Stomach (tissue), 9 donors: Measurements from ENCODE around the gene TCF7L1. TPM values are rescaled to one million over a fixed set of nuclear protein-coding genes. Genes with fewer than 3 reads are reported as not detected.

ENCODE experiments used
- DNase-seq, 2 donors: peaks; one replicate each; pipeline versions ENCODE4 v3.0.0 to v3.0.0-alpha.2; 2013 to 2019
- H3K27ac ChIP-seq, 5 donors: fragments of 200-600 bp in 4 of 5; sonication (generic) in 4 of 5; one replicate each; pipeline ENCODE4 v1.5.1; 2013 to 2019; ENCODE audit warnings: mild to moderate bottlenecking in 1 of 5, moderate library complexity in 1 of 5
- H3K27me3 ChIP-seq, 3 donors: fragments of 200-600 bp; sonication (generic); one replicate each; pipeline ENCODE4 v1.5.1; 2017 to 2019; ENCODE audit warnings: mixed run types in 1 of 3
- H3K36me3 ChIP-seq, 4 donors: fragments of 200-600 bp; sonication (generic); 1 replicate in 3 of 4; 2 replicates in 1 of 4; pipeline ENCODE4 v1.5.1; 2016 to 2019
- H3K4me1 ChIP-seq, 4 donors: fragments of 200-600 bp; sonication (generic); one replicate each; pipeline ENCODE4 v1.5.1; 2016 to 2019
- H3K4me3 ChIP-seq, 4 donors: fragments of 200-600 bp; sonication (generic) in 3 of 4; one replicate each; pipeline ENCODE4 v1.5.1; 2016 to 2019; ENCODE audit warnings: mild to moderate bottlenecking in 1 of 4
- H3K9me3 ChIP-seq, 4 donors: fragments of 200-600 bp; sonication (generic); one replicate each; pipeline ENCODE4 v1.5.1; 2016 to 2019
- EP300 ChIP-seq: sonication (generic); formaldehyde crosslinking; IDR thresholded peaks from one replicate; pipeline ENCODE4 v1.6.1; 2017; ENCODE audit warnings: antibody characterized with exemption
- POLR2A ChIP-seq, 4 donors: fragments of 450-650 bp; IDR thresholded peaks; one replicate each; pipeline ENCODE4 v1.6.1; 2016; ENCODE audit warnings: antibody characterized with exemption in 4 of 4, control low read depth in 2 of 4, mild to moderate bottlenecking in 1 of 4, moderate library complexity in 1 of 4
- POLR2AphosphoS5 ChIP-seq, 3 donors: sonication (generic); formaldehyde crosslinking; IDR thresholded peaks; one replicate each; pipeline ENCODE4 v1.6.1; 2016; ENCODE audit warnings: antibody characterized with exemption in 3 of 3
- WGBS, 5 donors: extraction: QIAGEN DNeasy Blood & Tissue Kit in 3 of 5; methylation state at CpG; one replicate each; pipeline versions ENCODE4 v1.1.5 to v1.1.7; 2013 to 2018; 5-methylcytosine and 5-hydroxymethylcytosine counted together
- intact Hi-C: fragments of 100-400 bp; cut with DNase I; formaldehyde crosslinking; loops from one replicate; pipeline ENCODE4 v1.15.1; 2023; ENCODE audit warnings: low total_unique reads
- polyA plus RNA-seq, 3 donors: library from polyadenylated mRNA; stranded (reverse); fragments of 200-250 nt; gene quantifications; one replicate each; pipeline ENCODE4 v1.2.3, GENCODE V29; 2013
- total RNA-seq, 5 donors: library from RNA; depleted of rRNA; stranded (reverse); fragments of >200 nt; gene quantifications; one replicate each; pipeline versions ENCODE4 v1.1.0 to v1.2.3, GENCODE V29; 2014 to 2016
- TF ChIP-seq, protein P1 (sequence below), 7 experiments: fragments of 450-650 bp in 4 of 7; fragments of 200-600 bp in 3 of 7; sonication (generic) in 3 of 7; IDR thresholded peaks; one replicate each; pipeline ENCODE4 v1.5.1; 2016 to 2019; ENCODE audit warnings: antibody characterized with exemption in 7 of 7, control low read depth in 2 of 7, mild to moderate bottlenecking in 1 of 7
- donor health status: healthy with polysubstance abuse.
- donor health status: Bipolar disorder and iron deficiency.
- donor health status: healthy.

TCF7L1 gene
- total and polyA plus RNA-seq, 8 donors = 0.45 to 8.3 (median 4.9) TPM; not detected in 1

DNA sequence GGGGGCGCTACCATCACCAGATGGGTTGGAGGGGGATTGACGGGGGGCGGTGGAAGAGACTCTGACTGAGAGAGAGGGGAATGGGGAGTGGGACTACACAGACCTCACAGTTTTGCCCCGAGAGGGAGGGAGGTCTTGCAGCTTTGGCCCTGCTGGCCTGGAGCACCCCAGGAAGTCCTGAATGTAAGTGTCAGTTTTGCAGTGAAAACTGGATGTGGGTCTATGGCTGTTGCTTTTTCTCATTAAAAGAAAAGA lies 2.4 kb downstream of the TCF7L1 start:
- no peak for DNase-seq
- Histone ChIP-seq H3K4me1 (peaks cover 10 to 70% (median 43%) of the 10 kb centered on the region in 4 donors), H3K9me3 (no peaks in the 10 kb centered on the region), H3K36me3 (no peaks in the 10 kb centered on the region), H3K4me3 (peak overlapping the region in 1 of 4 donors; percentile 83), H3K27me3 (peaks cover 0 to 40% (median 34%) of the 10 kb centered on the region in 3 donors), H3K27ac (peak overlapping the region in 2 of 5 donors; percentile 34 to 85)
- no peak for TF ChIP-seq POLR2A (IDR thresholded peaks at IDR 0.05)
- TF ChIP-seq, protein P1, sequence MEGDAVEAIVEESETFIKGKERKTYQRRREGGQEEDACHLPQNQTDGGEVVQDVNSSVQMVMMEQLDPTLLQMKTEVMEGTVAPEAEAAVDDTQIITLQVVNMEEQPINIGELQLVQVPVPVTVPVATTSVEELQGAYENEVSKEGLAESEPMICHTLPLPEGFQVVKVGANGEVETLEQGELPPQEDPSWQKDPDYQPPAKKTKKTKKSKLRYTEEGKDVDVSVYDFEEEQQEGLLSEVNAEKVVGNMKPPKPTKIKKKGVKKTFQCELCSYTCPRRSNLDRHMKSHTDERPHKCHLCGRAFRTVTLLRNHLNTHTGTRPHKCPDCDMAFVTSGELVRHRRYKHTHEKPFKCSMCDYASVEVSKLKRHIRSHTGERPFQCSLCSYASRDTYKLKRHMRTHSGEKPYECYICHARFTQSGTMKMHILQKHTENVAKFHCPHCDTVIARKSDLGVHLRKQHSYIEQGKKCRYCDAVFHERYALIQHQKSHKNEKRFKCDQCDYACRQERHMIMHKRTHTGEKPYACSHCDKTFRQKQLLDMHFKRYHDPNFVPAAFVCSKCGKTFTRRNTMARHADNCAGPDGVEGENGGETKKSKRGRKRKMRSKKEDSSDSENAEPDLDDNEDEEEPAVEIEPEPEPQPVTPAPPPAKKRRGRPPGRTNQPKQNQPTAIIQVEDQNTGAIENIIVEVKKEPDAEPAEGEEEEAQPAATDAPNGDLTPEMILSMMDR (IDR thresholded peaks at IDR 0.05) = no peak
- TF ChIP-seq EP300 = no peak
- no peak for TF ChIP-seq POLR2AphosphoS5 (IDR thresholded peaks at IDR 0.05)
- 86 to 90% (median 89%) methylated on average over 4 of the region's 4 CpGs for WGBS, 5 donors
- intact Hi-C loops = loop anchor here (5.0 kb wide), 1 partner anchor 162 kb away; no protein-coding TSS in a partner anchor

DNA sequence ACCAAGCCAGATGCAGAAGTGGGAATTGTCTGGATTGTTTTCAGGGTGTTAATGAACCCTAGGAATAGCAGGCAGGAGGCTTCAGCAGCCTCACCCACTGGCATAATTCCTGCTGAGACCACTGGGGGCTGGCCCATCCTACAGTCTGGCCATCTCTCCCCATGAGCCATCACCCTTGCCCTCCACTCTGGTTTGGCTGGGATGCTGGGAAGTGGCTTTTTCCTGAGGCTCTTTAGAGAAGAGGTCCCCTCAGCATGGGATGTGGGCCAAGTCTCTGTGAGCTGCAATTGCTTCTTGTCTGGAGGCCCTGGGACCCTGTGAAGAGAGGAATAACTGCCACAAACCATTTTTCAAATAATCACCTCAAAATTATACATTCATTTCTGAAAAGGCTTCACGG lies 4.0 kb downstream of the TCF7L1 start:
- 64 to 92% (median 79%) methylated on average over 1 of the region's 1 CpG for WGBS, 5 donors
- intact Hi-C loops = loop anchor here (5.0 kb wide), 1 partner anchor 160 kb away; no protein-coding TSS in a partner anchor
- Histone ChIP-seq H3K36me3 (no peaks in the 10 kb centered on the region), H3K9me3 (no peaks in the 10 kb centered on the region), H3K27ac (peak overlapping the region in 1 of 5 donors; percentile 0), H3K4me1 (peaks cover 10 to 58% (median 38%) of the 10 kb centered on the region in 4 donors), H3K4me3 (no peak overlapping the region), H3K27me3 (peaks cover 0 to 32% (median 26%) of the 10 kb centered on the region in 3 donors)
- peak in 1 of 2 donors; percentile 32 for DNase-seq
- TF ChIP-seq POLR2AphosphoS5 (IDR thresholded peaks at IDR 0.05) = no peak
- no peak for TF ChIP-seq EP300
- TF ChIP-seq POLR2A (IDR thresholded peaks at IDR 0.05) = no peak
- TF ChIP-seq, protein P1 (IDR thresholded peaks at IDR 0.05) = no peak

DNA sequence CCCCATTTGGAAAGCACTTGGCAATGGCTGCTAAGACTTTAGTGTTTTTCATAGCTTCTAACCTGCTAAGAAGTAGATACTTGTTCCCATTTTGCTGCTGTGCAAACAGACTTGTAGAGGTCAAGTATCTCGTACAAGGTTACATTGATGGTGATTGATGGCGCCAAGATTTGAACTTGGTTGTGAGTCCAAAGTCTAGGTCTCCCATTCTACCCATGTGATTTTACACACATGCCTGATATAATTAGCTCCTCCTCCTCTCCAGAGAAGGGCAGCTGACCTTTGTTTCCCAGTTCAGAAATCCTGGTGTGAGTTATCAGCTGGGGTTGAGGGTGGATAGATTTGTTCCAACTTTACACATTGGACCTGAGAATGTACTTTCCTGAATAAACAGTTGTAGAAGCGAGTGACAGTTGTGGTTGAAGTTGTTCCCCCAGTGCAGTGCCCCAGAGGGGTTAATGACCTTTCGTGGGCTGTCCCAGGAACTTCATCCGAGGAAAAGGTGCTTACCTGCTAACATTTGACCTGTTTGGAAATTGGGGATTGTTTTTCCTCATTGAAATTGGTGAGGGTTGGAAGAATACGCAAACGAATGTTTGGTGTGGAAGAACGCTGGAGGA lies 10.4 kb downstream of the TCF7L1 start:
- DNase-seq = peak in 1 of 2 donors; percentile 61
- WGBS, 5 donors = 58 to 74% (median 62%) methylated on average over 8 of the region's 8 CpGs

DNA sequence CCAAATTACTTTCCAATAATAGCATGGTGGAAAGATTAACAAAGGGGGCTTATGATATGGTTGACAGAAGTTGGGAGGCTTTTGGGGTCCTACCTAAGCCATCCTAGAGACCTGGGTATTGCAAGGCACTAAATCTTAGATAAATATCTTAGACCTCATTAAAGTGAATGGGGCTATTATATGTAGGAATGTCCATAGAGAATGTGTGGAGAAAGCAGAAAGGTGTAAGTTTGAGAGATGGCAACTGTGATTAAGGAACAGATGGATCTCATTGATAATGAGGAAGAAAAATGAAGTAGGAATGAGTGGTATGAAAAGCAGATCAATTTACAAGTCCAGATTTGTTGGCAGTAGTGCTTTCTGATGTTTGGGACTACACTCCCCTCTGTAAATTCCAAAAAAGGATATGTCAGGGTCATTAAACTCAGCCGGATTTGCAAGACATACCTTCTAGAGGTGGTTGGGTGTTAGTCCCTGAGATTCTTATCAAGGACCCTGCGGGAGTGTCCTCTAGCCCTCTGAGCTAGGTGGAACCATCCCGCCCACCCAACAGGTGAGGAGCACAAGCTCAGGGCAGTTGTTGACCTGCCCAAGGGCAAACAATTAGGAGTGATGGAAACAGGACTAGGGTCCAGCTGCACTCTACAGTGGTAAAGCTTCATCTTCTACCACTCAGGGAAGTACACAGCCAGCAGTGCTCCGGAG lies 12.1 kb downstream of the TCF7L1 start:
- intact Hi-C loops = no loop called here
- H3K9me3 ChIP-seq = no peaks in the 10 kb centered on the region
- no peak overlapping the region for H3K27ac ChIP-seq
- 79 to 95% (median 83%) methylated on average over 3 to 4 of the region's 4 CpGs for WGBS, 5 donors
- TF ChIP-seq EP300 (no peak), POLR2AphosphoS5 (IDR thresholded peaks at IDR 0.05) (no peak), POLR2A (IDR thresholded peaks at IDR 0.05) (no peak)
- TF ChIP-seq, protein P1 (IDR thresholded peaks at IDR 0.05) = no peak
- H3K27me3 ChIP-seq = no peaks in the 10 kb centered on the region
- no peaks in the 10 kb centered on the region for H3K36me3 ChIP-seq
- no peak overlapping the region for H3K4me3 ChIP-seq
- DNase-seq = no peak
- H3K4me1 ChIP-seq = peaks cover 0 to 10% (median 0%) of the 10 kb centered on the region in 4 donors

More for the DNA sequence above, 10.4 kb downstream of the TCF7L1 start:
- no peak overlapping the region for H3K4me3 ChIP-seq
- no peaks in the 10 kb centered on the region for H3K27me3 ChIP-seq
- H3K4me1 ChIP-seq = peaks cover 0 to 10% (median 0%) of the 10 kb centered on the region in 4 donors
- H3K36me3 ChIP-seq = no peaks in the 10 kb centered on the region
- no peak for TF ChIP-seq POLR2A (IDR thresholded peaks at IDR 0.05)
- TF ChIP-seq, protein P1 (IDR thresholded peaks at IDR 0.05) = no peak
- TF ChIP-seq POLR2AphosphoS5 (IDR thresholded peaks at IDR 0.05) = no peak
- TF ChIP-seq EP300 = no peak
- no peaks in the 10 kb centered on the region for H3K9me3 ChIP-seq
- intact Hi-C loops = no loop called here
- H3K27ac ChIP-seq = no peak overlapping the region
